Ovary (tissue), 9 donors: ENCODE data around the gene APOBEC4. TPM values are rescaled to one million over a fixed set of nuclear protein-coding genes. Genes with fewer than 3 reads are reported as not detected.

Experiments used
- DNase-seq, 5 donors: peaks; one replicate each; pipeline ENCODE4 v3.0.0-alpha.2; 2019 to 2020
- H3K27ac ChIP-seq, 2 donors: fragments of 200-600 bp; one replicate each; pipeline versions ENCODE4 v1.5.1 to v1.8.0; 2019 to 2022
- H3K27me3 ChIP-seq: fragments of 200-600 bp; one replicate; pipeline ENCODE4 v1.8.0; 2022
- H3K36me3 ChIP-seq: fragments of 200-600 bp; sonication (generic); one replicate; pipeline ENCODE4 v1.5.1; 2019
- H3K4me1 ChIP-seq: one replicate; pipeline ENCODE4 v1.8.1; 2013; ENCODE audit warnings: mild to moderate bottlenecking, moderate library complexity; ENCODE audit not compliant: insufficient read depth
- H3K4me3 ChIP-seq: fragments of 200-600 bp; sonication (generic); one replicate; pipeline ENCODE4 v1.5.1; 2017
- H3K9me3 ChIP-seq, 2 donors: fragments of 200-600 bp in 1 of 2; sonication (generic) in 1 of 2; one replicate each; pipeline versions ENCODE4 v1.5.1 to v1.8.1; 2013 to 2019; ENCODE audit warnings: mild to moderate bottlenecking in 1 of 2, moderate library complexity in 1 of 2
- EP300 ChIP-seq: sonication (generic); formaldehyde crosslinking; IDR thresholded peaks from one replicate; pipeline ENCODE4 v1.6.1; 2017; ENCODE audit warnings: antibody characterized with exemption
- POLR2A ChIP-seq: fragments of 450-650 bp; IDR thresholded peaks from one replicate; pipeline ENCODE4 v1.6.1; 2017; ENCODE audit warnings: antibody characterized with exemption, mild to moderate bottlenecking, moderate library complexity
- WGBS, 3 donors: extraction: QIAGEN DNeasy Blood & Tissue Kit in 1 of 3; methylation state at CpG; one replicate each; pipeline versions ENCODE4 v1.1.5 to v1.1.7; 2013 to 2017; 5-methylcytosine and 5-hydroxymethylcytosine counted together
- intact Hi-C, 4 donors: fragments of 100-400 bp; cut with DNase I; formaldehyde crosslinking; loops; one replicate each; pipeline versions ENCODE4 v1.11.0 to v1.15.1; 2022 to 2023
- polyA plus RNA-seq, 2 donors: library from polyadenylated mRNA; stranded (reverse); fragments of 200-250 nt in 1 of 2; fragments of 350-450 nt in 1 of 2; fragmentation: Illumina TruSeq in 1 of 2; extraction: RNeasy Lipid Tissue Mini Kit (QIAGEN cat#74804) in 1 of 2; gene quantifications; one replicate each; pipeline ENCODE4 v1.2.3, GENCODE V29; 2013 to 2014
- total RNA-seq, 7 donors: library from RNA; depleted of rRNA in 2 of 7; stranded (reverse); fragments of >200 nt in 2 of 7; fragmentation: NEBNext Ultra II Directional in 3 of 7; extraction: Animal tissue kit (Norgen Biotek cat#: 25700) in 3 of 7; gene quantifications; one replicate each; pipeline versions ENCODE4 v1.1.0 to v1.2.4, GENCODE V29; 2016 to 2023
- TF ChIP-seq, protein P1 (sequence below), 3 donors: fragments of 450-650 bp in 2 of 3; fragments of 200-600 bp in 1 of 3; IDR thresholded peaks; one replicate each; pipeline versions ENCODE4 v1.5.1 to v1.8.0; 2016 to 2022; ENCODE audit warnings: antibody characterized with exemption in 3 of 3, mild to moderate bottlenecking in 1 of 3
- donor health status: DM: no; HTN: no; CAD: no; lungs with moderate emphysema.
- donor health status: DM: no; HTN: no; CAD: no.
- donor health status: Bipolar disorder and iron deficiency.
- donor health status: DM: yes; HTN: yes; CAD: no.
- donor health status: DM: no; HTN: no; CAD: no.
- donor health status: DM: yes; HTN: yes; CAD: no.

The APOBEC4 gene
- total and polyA plus RNA-seq, 9 donors = 0.12 to 2.0 (median 0.46) TPM; not detected in 5

GRCh38 chr1:183697814-183698590 is 44.9 kb upstream of the APOBEC4 start:
- Histone ChIP-seq H3K4me1 (peaks cover 9% of the 10 kb centered on the region), H3K27ac (no peak overlapping the region), H3K27me3 (no peaks in the 10 kb centered on the region), H3K4me3 (no peak overlapping the region), H3K36me3 (no peaks in the 10 kb centered on the region), H3K9me3 (no peaks in the 10 kb centered on the region)
- no peak for DNase-seq
- TF ChIP-seq EP300 = no peak
- TF ChIP-seq POLR2A = no peak
- TF ChIP-seq, protein P1, sequence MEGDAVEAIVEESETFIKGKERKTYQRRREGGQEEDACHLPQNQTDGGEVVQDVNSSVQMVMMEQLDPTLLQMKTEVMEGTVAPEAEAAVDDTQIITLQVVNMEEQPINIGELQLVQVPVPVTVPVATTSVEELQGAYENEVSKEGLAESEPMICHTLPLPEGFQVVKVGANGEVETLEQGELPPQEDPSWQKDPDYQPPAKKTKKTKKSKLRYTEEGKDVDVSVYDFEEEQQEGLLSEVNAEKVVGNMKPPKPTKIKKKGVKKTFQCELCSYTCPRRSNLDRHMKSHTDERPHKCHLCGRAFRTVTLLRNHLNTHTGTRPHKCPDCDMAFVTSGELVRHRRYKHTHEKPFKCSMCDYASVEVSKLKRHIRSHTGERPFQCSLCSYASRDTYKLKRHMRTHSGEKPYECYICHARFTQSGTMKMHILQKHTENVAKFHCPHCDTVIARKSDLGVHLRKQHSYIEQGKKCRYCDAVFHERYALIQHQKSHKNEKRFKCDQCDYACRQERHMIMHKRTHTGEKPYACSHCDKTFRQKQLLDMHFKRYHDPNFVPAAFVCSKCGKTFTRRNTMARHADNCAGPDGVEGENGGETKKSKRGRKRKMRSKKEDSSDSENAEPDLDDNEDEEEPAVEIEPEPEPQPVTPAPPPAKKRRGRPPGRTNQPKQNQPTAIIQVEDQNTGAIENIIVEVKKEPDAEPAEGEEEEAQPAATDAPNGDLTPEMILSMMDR (IDR thresholded peaks at IDR 0.05) = no peak
- intact Hi-C loops = no loop called here
- 86 to 92% (median 91%) methylated on average over 3 of the region's 3 CpGs for WGBS, 3 donors

DNA sequence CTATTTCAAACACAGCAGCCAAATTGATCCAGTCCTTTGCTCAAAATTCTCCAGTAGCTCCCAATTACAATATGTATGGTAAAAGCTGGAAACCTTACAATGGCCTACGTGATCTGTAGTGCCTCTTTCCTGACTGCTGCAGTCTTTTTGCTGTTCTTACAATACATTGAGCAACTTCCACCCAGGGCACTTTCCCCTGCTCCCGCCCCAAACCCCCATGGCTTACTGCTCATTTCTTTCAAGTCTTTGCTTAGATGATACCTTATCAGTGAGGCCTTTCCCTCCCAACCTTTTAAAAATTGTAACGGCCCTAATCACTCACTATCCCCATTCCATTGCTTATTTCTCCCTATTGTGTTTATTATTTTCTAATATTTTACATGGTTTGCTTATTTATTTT is 43.9 kb upstream of the APOBEC4 start:
- H3K4me3 ChIP-seq = no peak overlapping the region
- 90 to 94% (median 90%) methylated on average over 3 of the region's 3 CpGs for WGBS, 3 donors
- intact Hi-C loops = no loop called here
- H3K9me3 ChIP-seq = no peaks in the 10 kb centered on the region
- H3K36me3 ChIP-seq = no peaks in the 10 kb centered on the region
- DNase-seq = no peak
- no peak overlapping the region for H3K27ac ChIP-seq
- H3K4me1 ChIP-seq = peaks cover 9% of the 10 kb centered on the region
- TF ChIP-seq EP300 (no peak), POLR2A (no peak)
- TF ChIP-seq, protein P1 (IDR thresholded peaks at IDR 0.05) = no peak
- H3K27me3 ChIP-seq = no peaks in the 10 kb centered on the region

GRCh38 chr1:183694755-183695154 is 41.6 kb upstream of the APOBEC4 start:
- H3K27ac ChIP-seq = no peak overlapping the region
- intact Hi-C loops = no loop called here
- no peak overlapping the region for H3K4me3 ChIP-seq
- no peaks in the 10 kb centered on the region for H3K36me3 ChIP-seq
- peaks cover 9% of the 10 kb centered on the region for H3K4me1 ChIP-seq
- no peaks in the 10 kb centered on the region for H3K27me3 ChIP-seq
- DNase-seq = no peak
- TF ChIP-seq EP300 = no peak
- no peak for TF ChIP-seq POLR2A
- TF ChIP-seq, protein P1 (IDR thresholded peaks at IDR 0.05) = no peak
- no peaks in the 10 kb centered on the region for H3K9me3 ChIP-seq

DNA sequence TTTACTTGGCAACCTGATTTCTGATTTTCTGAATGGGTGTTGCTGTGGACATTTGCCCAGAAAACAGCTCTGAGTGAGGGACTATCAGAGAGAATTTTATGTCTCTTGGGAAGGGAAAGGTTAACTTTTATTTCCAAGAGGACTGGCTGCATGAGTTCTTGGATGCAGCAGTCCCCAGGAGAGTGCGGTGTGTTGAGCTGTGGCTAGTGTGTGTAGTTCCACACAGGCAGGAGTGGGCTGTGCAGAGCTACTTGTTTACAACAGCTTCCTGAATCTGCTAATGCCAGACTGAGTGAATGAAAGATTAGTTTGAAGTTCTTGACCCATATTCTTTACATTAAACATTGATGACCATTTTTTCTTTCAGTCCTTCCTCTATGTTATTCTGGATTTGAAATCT is 41.0 kb upstream of the APOBEC4 start:
- intact Hi-C loops = no loop called here
- WGBS, 3 donors = 4 to 9% (median 4%) methylated on average over 1 of the region's 1 CpG
- DNase-seq = no peak
- H3K27ac ChIP-seq = no peak overlapping the region
- no peaks in the 10 kb centered on the region for H3K27me3 ChIP-seq
- no peaks in the 10 kb centered on the region for H3K9me3 ChIP-seq
- no peaks in the 10 kb centered on the region for H3K36me3 ChIP-seq
- peaks cover 9% of the 10 kb centered on the region for H3K4me1 ChIP-seq
- no peak overlapping the region for H3K4me3 ChIP-seq
- no peak for TF ChIP-seq EP300
- TF ChIP-seq, protein P1 (IDR thresholded peaks at IDR 0.05) = no peak
- TF ChIP-seq POLR2A = no peak
